Fibroblast of peridontal ligament (primary cell): ENCODE measurements around the gene MAD1L1.

ENCODE experiments used
- DNase-seq: peaks from one replicate; pipeline ENCODE4 v3.0.0-alpha.2; 2010; ENCODE audit errors: extremely low read depth

Gene MAD1L1

DNA sequence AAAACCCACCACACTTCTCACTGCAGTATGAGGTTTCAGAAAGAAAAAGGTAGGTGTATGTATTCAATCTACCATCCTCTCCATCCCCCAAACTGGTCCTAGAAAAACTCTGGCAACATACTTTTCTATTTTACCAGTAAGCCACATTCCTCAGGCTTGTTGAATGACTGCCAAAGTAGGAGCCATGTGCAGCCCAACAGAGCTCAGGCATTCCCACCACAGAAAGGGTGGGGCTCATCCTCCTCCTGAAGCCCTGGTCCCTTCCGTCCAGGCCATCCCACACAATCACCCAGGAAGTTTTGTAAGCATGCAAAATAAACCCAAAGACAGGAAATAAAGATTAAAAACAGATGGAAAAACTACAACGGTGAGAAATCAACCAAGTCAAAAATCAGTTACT, 57.2 kb downstream of the MAD1L1 start:
- peak; percentile 99 for DNase-seq

DNA sequence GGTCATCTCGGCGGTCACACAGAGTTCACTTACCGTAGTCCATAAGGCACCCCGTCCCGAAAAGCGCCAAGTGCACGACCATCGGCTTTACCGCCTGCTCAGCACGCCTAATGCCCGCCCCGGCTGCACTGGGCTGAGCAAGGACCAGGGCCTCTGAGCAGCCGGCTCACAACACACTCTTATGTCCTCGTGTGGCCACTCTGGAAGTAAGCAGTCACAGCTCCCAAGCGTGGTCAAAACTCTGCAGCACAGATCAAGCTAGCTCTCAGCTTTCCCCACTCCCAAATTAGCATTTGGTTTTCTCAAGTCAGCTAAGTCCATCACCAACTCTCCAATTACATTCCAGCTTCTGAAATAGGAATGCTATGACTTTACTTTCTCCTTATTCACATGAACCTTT, 57.7 kb downstream of the MAD1L1 start:
- DNase-seq, result no peak

DNA sequence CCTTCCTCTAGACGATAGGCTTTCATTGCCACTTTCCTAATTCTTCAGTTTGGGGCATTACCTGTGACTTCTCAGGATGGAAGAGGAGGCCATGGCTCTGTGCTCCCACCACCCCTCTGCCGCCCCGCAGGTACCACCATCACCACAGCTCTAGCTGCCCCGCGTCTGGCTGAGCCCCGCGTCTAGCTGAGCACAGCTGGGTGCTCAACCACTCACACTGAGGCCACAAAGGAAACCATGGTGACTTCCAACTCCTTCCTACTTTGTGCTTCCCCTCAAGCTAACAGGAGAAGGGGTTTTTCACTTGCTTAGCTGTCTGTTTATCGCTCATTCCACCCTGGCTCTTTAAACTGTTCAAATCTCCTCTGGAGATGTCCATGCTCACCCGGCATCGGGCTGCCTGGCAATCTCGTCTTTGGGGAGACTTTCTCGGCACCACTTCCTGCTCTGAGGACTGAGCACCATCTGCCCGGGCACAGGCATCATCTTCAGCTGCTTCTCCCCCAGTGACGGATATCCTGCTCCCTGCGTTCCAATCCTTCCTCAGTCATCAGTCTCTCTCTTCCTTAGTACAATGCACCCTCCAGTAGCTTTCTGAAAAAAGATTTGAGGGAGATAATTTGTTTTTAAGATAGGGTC, 59.4 kb downstream of the MAD1L1 start:
- no peak for DNase-seq

DNA sequence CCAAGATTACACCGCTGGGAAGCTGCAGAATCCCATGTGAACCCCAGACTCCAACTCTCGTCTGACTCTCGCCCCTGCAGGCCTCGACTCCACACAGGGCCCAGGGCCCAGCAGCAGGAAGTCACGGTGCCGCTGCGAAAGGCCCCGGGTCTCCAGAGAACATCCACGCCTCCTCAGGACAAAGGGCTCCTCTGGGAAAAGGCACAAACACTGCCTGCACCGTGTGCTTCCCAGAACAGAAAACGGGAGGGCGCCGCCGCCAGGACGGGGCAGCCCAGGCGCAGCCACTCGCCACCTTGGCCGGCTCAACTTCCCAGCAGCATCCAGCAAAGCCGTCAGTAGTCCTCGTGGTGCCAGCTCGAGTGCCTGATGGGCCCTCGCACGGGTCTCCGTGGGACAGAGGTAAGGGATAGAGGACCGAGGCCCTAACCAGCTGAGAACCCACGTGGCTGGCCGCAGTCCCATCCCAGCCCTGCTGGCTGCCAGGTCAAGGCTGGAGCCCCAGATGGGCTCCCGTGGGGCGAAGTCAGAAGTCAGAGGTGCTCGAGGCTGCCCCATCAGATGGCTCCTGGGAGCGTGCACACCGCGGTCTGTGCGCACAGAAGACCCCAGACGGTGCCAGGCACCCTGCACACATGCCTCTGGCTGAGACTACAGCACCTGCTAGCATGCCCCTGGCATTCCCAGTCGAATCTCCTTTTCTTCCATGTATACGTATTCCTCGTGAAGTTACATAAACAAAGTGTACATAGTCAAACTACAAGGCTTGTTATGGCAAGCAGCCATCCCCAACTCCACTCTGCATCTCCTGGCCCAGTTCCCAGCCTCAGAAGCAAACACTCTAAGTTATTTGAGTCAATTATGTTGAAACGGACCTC, 60.2 kb downstream of the MAD1L1 start:
- DNase-seq, result peak; percentile 97

DNA sequence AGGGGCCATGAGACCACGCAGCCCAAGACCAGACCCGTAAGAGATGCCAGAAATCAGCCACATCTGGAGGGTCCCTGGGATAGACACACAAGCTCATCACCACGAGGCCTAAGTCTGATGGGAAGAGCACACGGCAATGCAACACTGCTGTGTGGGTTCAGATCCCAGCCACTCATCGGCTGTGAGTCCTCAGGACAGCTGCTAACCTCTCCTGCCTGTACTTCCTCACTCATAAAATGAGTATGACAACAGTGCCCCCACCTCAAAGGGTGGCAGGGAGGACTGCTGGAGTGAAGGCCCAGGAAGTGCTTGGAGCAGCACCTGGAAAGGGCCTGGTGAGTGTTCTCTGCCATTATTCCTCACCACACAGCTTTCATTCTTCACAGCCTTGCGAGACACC, 60.9 kb downstream of the MAD1L1 start:
- no peak for DNase-seq

DNA sequence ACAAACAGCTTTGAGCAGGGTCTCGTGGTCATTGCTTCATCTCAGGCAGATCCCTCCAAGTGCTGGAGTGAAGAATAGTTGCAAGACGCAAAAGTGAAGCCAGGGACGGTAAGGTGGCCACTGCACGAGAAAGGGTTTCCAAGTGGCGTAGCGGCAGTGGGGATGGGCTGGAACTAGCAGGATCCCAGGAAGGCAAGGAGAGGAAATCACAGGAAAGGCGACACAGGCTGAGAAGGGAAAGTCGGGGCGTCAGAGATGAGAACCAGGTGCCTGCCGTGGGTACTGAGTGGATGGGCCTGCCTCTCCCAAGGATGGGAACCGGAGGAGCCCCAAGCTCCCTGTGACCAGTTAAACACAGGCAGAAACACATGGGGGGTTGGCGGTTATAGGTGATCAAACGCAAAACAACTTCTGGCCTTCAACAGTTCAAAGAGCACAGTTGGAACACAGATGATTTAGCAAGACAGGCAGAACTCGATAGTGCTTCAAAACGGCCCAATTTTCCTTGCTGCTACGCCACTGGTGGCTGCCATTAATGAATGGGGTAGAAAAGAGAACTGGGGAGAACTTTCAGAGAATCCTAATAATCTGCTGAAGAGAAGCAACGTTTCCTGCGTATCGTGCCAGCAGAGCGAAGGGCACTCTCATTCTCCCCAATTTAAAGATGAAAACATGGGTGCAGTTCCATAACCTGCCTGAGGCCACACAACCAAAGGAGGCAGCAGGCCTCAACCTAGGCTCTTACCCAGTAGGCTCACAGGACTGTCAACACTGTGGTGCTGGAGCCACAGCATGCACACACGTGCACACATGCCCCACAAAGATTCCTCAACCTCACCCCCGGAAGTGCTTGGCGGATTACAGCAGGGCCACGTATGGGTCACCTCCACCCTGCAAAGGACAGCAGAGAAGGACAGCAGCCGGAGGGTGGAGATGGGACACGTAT, 61.9 kb downstream of the MAD1L1 start:
- no peak for DNase-seq

DNA sequence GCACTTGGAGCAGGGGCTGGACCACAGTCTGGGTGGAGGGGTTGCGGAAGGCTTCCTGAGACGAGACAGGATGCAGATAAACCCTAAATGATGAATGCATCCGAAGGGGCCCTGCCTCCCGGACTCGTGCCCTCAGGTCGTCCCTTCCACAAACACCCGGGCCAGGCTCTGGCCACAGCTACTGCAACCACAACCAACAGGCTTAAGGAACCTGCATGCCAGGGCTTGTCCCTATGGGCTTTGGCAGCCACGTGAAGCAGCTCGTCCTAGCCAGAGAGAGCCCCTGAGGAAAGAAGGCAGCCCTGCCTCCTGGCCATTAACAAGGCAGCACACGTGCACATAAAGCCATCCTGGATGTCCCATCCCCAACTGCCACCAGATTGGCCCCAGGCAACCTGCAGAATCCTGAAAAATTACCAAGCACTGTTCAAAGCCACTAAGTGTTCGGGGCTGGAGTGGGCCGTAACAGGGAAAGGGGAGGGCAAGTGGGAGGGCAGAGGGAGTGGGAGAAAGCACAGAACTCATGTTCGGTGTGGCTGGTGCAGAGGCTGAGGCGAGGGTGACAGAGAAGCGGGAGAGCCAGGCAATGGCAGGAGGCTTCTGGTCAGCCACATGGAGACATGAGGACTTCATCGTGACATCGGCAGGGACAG, 62.7 kb downstream of the MAD1L1 start:
- no peak for DNase-seq

DNA sequence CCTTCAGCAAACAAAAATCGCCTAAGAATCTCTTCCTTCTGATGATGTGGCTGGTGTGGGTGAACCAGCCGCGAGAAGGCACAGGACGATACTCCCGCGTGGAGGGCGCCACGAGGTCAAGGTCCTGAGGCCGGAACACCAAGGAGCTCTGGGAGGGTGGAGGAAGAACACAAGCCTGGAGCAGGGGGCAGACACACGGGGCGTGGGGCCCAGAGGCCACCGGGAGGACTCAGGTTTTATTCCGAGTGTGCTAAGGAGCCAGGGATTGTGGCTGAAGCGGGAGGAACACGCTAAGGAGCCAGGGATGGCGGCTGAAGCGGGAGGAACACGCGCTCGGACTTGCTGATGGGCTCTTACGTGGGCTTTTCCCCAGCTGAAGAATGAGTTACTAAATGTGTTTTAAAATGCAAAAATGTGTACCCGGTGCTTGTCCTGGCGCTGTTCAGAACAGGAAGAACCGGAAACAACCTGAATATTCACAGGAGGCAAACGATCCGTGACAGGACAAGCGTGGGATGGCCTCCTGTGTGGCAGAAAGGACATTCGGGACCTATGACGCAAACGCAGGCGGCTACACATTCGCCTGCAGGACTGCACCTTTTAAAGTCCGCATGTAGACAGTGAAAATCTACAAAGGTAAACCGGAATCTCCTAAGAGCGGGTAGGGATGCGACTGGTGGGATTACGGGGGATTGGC, 64.0 kb downstream of the MAD1L1 start:
- DNase-seq, result no peak

DNA sequence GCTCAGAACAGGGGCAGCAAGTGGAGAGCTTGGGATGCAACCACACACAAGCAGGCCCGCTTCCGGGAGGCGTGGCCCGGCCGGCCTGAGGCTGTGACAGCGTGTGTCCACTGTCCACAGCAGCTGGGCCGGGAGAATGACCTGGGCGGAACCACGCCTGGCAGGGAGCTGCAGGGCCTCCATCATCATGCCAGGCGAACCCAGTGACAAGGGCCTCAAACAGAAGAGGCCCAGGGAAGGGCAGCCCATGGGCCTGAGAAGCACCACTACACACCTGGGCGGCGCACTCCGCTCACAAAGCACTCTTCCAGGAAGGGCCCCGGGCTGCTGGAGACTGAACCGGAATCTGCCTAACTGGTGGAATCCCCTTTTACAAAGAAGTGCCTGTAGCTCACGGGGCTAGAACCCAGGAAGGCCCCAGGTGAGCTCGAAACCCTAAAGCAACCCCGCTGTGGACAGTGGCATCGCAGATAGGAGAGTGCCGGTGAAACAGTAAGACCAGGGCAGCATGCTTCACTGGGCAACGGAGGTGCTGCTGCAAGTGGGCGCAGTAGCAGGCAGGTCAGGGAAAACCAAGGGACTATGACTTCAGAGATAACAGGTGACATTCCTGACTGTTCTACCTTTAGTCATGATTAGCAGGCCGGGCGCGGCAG, 66.0 kb downstream of the MAD1L1 start:
- DNase-seq, result no peak

DNA sequence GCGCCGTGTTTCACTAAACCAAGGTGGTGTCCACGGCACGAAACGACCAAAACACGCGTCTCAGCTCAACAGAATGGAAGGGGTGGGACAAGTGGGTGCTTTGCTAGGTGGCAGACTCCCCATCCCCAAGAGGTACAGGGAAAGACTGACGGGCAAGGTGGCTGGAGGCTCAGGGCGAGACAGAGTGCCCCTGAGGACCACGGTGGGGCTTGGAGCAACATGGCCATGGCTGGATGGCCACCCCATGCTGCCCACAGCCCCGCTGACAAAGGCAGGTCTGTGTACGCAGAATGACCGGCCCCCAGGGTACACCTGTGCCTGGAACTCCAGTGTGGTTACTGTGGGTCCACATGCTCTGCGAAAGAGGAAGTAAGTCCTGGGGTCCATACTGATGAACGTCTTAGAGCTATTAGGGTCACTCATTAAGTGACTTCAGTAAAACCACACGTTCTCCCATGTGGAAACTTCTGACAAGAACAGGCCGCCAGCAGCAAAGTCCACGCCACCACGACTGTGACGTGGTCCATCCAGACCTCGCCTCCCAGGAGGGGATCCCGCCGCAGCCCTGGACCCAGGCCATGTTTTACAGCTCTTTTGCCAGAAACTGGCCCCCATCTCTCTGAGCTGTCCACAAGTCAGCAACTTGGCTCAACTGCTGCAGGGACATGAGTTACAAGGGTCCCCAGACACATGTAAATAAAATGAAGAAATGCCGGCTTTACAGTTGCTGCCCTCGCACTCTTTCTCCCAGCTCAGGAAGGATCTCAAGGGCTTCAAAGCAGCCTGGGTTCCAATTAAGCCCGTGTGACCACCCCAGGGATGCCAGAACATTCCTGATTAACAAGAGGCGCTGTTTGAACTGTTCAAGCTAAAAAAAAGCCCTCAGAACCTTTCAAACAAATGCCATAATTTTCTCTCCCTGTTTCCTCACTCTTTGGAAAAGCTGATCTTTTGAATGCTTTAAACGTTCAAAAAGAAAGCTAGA, 66.8 kb downstream of the MAD1L1 start:
- no peak for DNase-seq

DNA sequence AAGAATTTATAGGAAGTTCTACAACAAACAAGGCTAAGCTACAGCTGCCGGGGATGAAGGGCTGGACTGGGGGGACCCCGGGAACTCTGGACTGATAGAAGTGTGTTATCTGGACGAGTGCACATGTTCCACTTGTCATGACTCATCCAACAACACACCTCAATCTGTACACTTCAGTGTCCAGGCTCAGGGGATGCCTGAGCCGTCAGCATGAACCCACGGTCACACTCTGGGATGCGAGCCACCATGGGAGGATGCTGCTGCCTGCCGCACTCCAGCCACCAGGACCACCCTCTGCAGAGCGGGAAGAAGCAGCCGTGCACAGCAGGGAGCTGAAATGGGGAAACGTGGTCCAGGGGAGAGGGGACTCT, 67.5 kb downstream of the MAD1L1 start:
- DNase-seq, result no peak

DNA sequence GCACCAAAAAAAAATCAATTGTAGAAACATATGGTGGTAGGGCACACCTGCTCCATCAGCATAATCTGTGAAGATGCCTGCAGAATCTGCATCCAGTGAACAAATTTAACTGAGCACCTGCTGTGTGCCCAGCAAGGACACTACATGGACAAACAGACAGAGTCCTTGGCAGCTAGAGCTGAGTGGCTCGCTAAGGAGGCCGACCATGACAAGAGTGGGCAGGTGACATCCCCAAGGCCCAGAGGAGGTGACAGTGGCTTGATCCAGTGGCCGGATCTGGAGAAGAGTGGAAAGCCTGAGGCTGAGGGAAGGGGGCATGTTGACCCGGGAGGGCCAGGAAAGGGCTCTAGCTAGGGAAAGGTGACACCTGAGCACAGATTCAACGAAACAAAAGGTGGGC, 68.1 kb downstream of the MAD1L1 start:
- no peak for DNase-seq

DNA sequence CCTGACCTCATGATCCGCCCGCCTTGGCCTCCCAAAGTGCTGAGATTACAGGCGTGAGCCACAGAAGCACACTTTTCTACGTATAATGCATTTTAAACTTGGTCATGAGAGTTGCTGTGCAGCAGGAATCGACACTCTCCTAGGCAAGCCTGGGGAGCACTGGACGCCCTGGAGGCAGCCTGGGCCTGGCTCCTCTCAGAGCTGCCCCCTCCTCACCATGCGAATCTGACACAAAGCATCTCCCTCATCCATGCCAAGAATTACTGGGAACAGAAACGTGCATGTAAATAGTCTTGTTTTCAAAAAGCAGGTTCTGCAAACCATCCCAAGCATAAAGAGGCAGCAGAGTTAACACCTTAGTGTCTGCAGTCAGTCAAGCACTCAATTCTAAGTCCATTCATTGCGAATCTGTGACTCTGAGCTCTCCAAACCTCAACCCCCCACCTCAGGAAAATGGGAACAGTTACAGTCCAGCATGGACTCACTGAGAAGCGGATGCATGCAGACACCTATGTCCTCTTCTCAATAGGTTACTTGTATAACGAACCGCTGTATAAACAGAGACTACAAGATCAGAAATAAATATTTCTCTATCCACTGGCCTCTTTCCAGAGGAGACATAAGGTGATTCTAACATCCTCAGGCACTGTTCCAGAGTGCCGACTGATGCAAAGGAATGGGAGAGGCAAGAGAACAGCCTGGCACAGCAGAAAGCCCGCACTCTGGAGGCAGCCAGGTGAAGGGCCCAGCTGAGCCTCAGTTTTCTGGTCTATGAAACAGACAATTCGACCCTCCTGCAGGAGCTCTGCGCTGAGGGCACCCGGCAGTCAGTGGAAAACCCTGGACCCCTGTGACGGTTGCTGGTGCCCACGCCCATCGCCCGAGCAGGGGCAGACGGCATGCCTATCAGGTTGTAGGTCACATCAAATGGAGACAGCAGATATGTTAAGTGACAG, 68.9 kb downstream of the MAD1L1 start:
- no peak for DNase-seq

DNA sequence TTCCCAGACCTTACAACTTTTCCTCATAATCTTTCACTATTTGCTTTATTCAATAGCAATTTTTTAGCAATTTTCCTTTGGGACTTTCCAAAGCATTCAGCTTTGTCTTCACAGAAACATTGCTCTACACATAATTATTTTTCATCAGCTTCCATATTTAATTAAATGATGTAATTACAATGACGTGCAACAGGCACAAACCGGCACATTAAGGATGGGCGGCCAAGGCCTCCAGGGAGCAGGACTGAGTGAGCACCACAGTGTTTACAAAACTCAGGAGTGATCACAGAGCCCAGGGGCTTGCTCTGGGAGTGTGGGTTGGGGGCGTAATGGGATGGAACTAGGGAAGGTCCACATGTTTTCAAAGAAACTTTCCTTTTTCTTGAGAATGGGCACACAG, 69.8 kb downstream of the MAD1L1 start:
- no peak for DNase-seq

DNA sequence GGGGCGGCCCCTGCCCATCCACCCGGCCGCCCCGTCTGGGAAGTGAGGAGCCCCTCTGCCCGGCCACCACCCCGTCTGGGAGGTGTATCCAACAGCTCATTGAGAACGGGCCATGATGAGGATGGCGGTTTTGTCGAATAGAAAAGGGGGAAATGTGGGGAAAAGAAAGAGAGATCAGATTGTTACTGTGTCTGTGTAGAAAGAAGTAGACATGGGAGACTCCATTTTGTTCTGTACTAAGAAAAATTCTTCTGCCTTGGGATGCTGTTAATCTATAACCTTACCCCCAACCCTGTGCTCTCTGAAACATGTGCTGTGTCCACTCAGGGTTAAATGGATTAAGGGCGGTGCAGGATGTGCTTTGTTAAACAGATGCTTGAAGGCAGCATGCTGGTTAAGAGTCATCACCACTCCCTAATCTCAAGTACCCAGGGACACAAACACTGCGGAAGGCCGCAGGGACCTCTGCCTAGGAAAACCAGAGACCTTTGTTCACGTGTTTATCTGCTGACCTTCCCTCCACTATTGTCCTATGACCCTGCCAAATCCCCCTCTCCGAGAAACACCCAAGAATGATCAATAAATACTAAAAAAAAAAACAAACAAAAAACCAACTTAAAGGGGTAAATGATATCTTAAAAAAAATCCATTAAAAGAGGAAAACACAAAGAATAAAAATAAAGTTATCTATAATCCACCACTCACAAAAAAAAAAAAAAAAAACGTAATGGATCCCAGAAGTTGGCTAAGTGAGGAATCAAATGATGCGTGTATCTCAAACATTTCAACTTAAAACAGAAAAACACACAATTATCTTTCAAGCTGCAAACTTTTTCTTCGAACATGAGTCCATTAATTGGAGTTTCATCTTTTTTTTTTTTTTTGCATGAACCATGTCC, 70.5 kb downstream of the MAD1L1 start:
- peak; percentile 10 for DNase-seq

DNA sequence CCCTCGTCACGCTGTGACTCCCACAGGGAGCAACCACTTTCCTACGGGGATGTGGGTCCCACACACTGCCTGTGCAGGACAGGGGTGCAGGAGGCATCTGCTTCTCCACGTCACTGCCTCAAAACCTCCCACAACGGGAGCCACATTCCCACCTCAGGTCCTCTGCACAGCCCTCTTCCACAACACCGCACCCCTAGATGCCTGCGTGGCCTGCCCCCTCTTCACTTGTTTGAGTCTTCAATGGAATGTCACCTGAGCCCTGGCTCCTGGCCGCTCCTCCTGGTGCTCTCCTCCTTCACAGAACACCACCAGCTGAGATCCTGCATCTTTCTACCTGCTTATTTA, 73.6 kb downstream of the MAD1L1 start:
- DNase-seq, result no peak
